DMS53 treated with DMSO at 0.1 percent for 48 hours (cell line): Measurements from ENCODE around the gene CERS6.
A peak's percentile ranks its signal among the peaks of the same experiment; 100 is the strongest.
"Not testable (repeated sequence)": the region's sequence is repeated elsewhere in the genome, so short reads cannot be mapped to it uniquely, and the experiment has no call there.

ENCODE experiments used
- DNase-seq: peaks from one replicate; lab custom pipeline; 2025; ENCODE audit not compliant: unreplicated experiment; lab: John Stamatoyannopoulos, UW

Gene CERS6

GRCh38 chr2:168662651-168663208 is 206.7 kb downstream of the CERS6 start:
- no peak for DNase-seq

DNA sequence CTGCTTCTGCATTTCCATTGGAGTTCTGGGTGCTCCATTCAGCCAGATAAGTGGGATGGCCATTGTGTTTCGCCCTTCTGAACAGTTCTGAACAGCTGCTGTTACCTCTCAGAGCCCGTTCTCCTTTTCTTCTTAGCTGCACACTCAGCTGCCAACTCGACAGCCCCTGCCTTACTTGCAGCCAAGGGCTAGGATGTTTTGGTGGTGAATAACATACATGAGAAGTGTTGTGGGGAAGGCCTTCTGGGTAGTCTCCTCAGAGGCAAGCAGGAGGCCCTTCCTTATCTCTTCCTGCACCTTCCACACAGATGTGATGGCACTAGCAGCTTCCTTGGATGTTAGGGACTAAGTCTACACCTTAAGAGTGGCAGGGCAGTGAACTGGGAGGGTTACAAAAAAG is 207.9 kb downstream of the CERS6 start:
- no peak for DNase-seq

DNA sequence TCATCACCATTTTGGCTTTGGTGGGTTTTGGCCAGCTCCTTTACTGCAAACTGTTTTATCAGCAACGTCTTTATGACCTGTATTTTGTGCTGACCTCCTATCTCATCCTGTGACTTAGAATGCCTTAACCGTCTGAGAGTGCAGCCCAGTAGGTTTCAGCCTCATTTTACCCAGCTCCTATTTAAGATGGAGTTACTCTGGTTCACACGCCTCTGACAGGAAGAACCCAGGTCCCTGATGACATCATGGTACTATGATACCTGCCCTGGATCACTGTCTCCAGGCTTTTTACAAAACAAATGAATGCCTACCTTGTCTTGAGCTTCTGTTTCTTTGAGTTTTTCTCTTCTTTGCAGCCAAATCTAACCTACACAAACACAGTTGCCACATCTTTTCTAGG is 208.6 kb downstream of the CERS6 start:
- DNase-seq: not testable (repeated sequence)

GRCh38 chr2:168666339-168666738 is 210.3 kb downstream of the CERS6 start:
- no peak for DNase-seq

DNA sequence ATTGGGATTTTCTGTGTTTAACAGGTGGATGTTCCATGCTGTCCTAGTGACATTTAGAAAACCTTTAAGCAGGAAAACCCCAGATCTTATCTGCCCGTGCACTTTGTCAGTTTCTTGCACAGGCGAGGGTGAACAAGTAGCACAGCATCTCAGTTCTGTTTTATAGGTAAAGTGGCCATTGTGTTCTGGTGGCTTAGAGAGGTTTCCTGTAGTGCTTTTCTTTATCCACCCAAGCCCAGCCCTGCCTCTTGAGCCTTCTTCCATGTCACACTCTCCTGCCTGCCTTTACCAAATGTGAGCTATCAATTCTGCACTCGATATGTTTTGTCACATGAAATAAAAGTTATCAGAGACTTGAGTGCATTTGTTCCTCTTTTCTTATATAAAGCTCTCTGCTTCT is 211.1 kb downstream of the CERS6 start:
- no peak for DNase-seq

GRCh38 chr2:168669151-168669550 is 213.1 kb downstream of the CERS6 start:
- DNase-seq: no peak

- DNase-seq: no peak
These were observed 214.4 kb downstream of the CERS6 start for GRCh38 chr2:168670478-168670877.

DNA sequence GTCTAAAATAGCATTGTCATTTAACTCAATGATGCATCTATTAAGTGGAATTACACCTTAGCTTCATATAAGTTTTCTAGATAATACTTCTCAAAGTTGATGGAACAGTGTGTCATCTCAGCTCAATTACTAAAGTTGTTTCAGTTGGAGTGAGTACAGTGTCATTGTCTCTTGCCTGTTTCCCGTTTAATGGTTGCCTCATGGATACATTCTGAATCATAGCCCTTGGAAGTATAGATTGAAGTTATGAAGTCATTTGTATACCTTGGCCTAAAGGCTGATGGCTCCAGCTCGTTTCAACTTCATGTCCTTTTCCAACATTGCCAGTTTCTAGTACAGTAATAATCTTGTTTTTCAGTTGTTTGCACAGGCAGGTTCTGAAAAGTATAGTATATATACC is 215.9 kb downstream of the CERS6 start:
- DNase-seq: no peak

- DNase-seq: no peak
These were observed 217.5 kb downstream of the CERS6 start for GRCh38 chr2:168673265-168674189.

GRCh38 chr2:168678153-168678853 is 222.2 kb downstream of the CERS6 start:
- no peak for DNase-seq

DNA sequence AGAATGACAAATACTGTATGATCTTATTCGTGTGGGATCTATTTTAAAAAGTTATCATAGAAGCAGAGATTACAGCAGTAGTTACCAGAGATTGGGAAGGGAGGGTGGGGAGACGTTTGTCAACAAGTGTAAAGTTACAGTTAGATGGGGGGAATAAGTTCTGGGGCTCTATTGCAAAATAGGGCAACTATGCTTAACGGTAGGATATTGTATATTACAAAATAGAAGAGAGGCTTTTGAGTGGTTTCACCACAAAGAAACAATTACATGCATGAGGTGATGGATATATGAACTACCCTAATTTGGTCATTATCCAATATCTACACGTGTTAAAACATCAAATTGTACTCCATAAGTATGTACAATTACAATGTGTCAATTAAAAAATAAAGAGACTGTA is 223.0 kb downstream of the CERS6 start:
- no peak for DNase-seq

DNA sequence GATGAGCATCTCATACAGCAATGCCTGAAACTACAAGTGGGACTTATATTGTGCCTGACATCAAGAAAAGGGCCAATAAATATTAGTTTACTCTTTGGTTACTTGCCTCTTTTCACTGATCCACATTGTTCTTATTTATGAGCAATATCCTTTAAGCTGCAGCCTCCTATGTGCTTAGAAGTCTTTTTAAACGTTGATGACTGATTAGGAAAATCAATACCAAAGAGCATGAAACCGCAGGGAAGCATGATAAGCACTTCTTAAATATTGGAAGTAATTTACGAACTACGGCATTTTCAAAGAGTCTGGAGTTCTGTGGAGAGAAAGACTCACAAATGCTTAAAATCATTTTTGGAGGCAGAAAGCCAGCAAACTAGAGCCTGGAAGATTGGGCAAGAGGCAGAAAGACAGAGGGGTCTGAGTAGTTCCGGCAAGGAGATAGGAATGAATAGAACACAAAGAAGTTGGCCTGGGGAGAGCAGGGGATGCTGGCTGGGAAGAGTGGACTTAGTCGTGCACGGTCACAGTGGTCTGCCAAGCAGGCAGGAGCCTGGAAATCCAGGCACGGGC is 223.8 kb downstream of the CERS6 start:
- no peak for DNase-seq

DNA sequence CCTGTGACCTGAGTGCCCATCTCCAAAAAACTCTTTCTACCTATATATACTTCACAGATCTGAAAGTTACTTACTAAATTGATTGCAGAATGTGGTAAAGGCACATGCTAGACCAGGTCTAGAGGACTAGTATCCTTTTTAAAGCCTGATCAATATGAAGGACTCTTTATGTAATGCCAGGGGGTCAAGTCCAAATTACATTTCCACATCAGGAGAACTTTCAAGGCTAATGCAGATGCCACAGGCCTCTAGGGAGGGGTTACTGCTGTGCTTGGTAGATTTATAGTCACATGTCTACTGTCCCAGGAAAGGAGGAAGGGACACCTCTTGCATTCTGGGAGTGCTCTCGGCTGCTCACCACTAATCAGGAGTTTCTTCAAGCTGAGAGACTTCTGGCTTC is 227.9 kb downstream of the CERS6 start:
- no peak for DNase-seq

- no peak for DNase-seq
These were observed 229.0 kb downstream of the CERS6 start for GRCh38 chr2:168684921-168685599.

DNA sequence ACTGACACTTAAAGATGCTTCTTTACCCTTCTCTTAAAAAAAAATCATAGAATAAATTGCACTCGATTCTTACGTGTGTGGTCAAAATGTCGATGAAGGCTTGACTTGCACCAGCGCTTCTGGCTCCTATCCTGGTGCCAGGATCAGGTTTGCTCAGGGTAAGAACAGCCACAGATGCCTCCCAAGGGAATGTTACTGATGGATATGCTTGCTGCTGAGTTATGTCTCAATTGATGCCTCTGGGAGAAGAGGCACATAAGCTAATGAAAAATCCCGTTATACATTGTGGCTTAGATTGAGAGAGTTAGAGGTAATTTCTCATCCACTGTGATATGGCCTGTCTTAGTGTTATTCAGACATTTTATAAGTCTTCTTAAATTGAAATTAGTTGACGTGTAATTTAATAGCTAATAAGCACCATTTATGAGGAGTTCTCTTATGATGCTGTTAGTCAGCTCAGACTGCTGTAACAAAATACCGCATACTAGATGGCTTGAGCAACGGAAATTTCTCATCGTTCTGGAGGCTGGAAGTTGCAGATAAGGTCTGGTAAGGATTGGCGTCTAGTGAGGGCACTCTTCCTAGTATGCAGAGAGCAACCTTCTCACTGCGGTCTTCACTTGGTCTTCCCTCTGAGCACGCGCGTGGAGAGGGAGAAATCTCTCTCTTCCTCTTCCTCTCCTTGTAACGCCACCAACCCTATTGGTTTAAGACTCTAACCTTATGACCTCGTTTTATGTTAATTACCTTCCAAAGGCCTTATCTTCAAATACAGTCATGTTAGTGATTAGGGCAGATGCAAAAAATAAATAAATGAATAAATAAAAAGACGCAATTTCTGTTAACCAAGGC is 229.8 kb downstream of the CERS6 start:
- no peak for DNase-seq

GRCh38 chr2:168686452-168687191 is 230.6 kb downstream of the CERS6 start:
- no peak for DNase-seq

- peak; percentile 31 for DNase-seq
These were observed 231.2 kb downstream of the CERS6 start for GRCh38 chr2:168687314-168687713.

DNA sequence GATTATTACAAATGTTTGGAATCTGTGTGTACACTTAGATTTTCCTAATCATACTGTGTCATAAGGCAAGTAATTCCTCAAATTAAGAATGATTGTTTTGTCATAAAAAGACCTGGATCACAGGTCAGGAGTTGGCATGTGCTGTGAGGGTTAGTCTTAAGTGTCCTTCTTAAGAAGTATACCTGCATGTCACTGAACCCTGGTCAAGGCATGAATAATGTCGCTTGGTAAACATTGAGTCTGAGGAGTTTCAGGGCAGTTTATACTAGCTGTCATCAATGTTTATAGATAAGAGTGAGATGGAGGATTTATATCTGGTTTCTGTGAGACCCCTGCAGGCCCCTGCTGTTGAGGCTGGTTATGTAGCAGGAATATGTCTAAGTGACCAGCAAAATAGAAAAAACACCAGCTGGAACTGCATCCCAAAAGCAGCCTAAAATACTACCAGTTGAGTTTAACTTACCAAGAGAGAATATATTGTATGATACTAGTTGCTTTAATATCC is 234.4 kb downstream of the CERS6 start:
- DNase-seq: no peak

- DNase-seq: no peak
These were observed 235.1 kb downstream of the CERS6 start for GRCh38 chr2:168691221-168691620.
